Mucosa of stomach (tissue), 1 donor: ENCODE measurements around the gene DCTN4.
A peak's percentile ranks its signal among the peaks of the same experiment; 100 is the strongest.
"Not testable (repeated sequence)": the region's sequence is repeated elsewhere in the genome, so short reads cannot be mapped to it uniquely, and the experiment has no call there.

Experiments
- H3K27me3 ChIP-seq: one replicate; pipeline ENCODE4 v1.7.0; 2013; ENCODE audit warnings: mild to moderate bottlenecking, low read length; ENCODE audit not compliant: control insufficient read depth, insufficient read depth
- H3K36me3 ChIP-seq: one replicate; pipeline ENCODE4 v1.7.0; 2013; ENCODE audit warnings: low read length; ENCODE audit not compliant: control insufficient read depth, insufficient read depth
- H3K4me1 ChIP-seq: one replicate; pipeline ENCODE4 v1.7.0; 2013; ENCODE audit warnings: mild to moderate bottlenecking, low read length; ENCODE audit not compliant: control insufficient read depth, insufficient read depth
- H3K4me3 ChIP-seq: one replicate; pipeline ENCODE4 v1.7.0; 2013; ENCODE audit warnings: low read length
- H3K9ac ChIP-seq: one replicate; pipeline ENCODE4 v1.7.0; 2013; ENCODE audit warnings: mild to moderate bottlenecking, low read length, moderate library complexity
- H3K9me3 ChIP-seq: one replicate; pipeline ENCODE4 v1.7.0; 2013; ENCODE audit warnings: mild to moderate bottlenecking, low read length, moderate library complexity; ENCODE audit not compliant: control insufficient read depth
- donor health status: Pancreatic carcinoma.

The DCTN4 gene

GRCh38 chr5:150758531-150759333 is at the start of gene DCTN4:
TSS of gene DCTN4 (minus strand) at chr5:150759017. CDS start at chr5:150758993, 24 bp downstream.
- Histone ChIP-seq H3K36me3 (no peaks in the 10 kb centered on the region), H3K27me3 (no peaks in the 10 kb centered on the region), H3K4me3 (peak within 1 kb of the TSS; percentile 73), H3K9ac (peak within 1 kb of the TSS; percentile 92), H3K9me3 (no peaks in the 10 kb centered on the region), H3K4me1 (peaks cover 26% of the 10 kb centered on the region)

- Histone ChIP-seq H3K4me3 (no peak overlapping the region), H3K9ac (no peak overlapping the region), H3K36me3 (no peaks in the 10 kb centered on the region), H3K9me3 (no peaks in the 10 kb centered on the region), H3K27me3 (no peaks in the 10 kb centered on the region), H3K4me1 (no peaks in the 10 kb centered on the region)
Measured at GRCh38 chr5:150804388-150804787, 45.6 kb upstream of the DCTN4 start.

GRCh38 chr5:150801117-150801927 is 42.5 kb upstream of the DCTN4 start:
- no peaks in the 10 kb centered on the region for H3K36me3 ChIP-seq
- no peaks in the 10 kb centered on the region for H3K27me3 ChIP-seq
- no peak overlapping the region for H3K9ac ChIP-seq
- H3K9me3 ChIP-seq = no peaks in the 10 kb centered on the region
- no peaks in the 10 kb centered on the region for H3K4me1 ChIP-seq
- H3K4me3 ChIP-seq = peak overlapping the region; percentile 5

- Histone ChIP-seq H3K36me3 (no peaks in the 10 kb centered on the region), H3K9me3 (no peaks in the 10 kb centered on the region), H3K4me1 (no peaks in the 10 kb centered on the region), H3K9ac (no peak overlapping the region), H3K4me3 (no peak overlapping the region), H3K27me3 (no peaks in the 10 kb centered on the region)
Measured at GRCh38 chr5:150797384-150797783, 38.6 kb upstream of the DCTN4 start.

- no peaks in the 10 kb centered on the region for H3K36me3 ChIP-seq
- no peaks in the 10 kb centered on the region for H3K9me3 ChIP-seq
Measured at GRCh38 chr5:150794927-150795326, 36.1 kb upstream of the DCTN4 start.

DNA sequence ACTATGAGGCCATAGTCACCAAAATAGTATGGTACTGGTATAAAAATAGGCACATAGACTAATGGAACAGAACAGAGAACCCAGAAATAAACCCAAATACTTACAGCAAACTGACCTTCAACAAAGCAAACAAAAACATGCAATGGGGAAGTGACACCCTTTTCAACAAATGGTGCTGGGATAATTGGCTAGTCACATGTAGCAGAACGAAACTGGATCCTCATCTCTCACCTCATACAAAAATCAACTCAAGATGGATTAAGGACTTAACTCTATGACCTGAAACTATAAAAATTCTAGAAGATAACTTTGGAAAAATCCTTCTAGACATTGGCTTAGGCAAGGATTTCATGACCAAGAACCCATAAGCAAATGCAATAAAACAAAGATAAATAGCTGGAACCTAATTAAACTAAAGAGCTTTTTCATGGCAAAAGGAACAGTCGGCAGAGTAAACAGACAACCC is 34.6 kb upstream of the DCTN4 start:
- not testable (repeated sequence) for H3K27me3 ChIP-seq, H3K4me1 ChIP-seq, H3K9ac ChIP-seq, H3K36me3 ChIP-seq, H3K4me3 ChIP-seq, H3K9me3 ChIP-seq

More at GRCh38 chr5:150794927-150795326, 36.1 kb upstream of the DCTN4 start:
- no peak overlapping the region for H3K4me3 ChIP-seq
- H3K27me3 ChIP-seq = no peaks in the 10 kb centered on the region
- no peak overlapping the region for H3K9ac ChIP-seq
- no peaks in the 10 kb centered on the region for H3K4me1 ChIP-seq

GRCh38 chr5:150791536-150791935 is 32.7 kb upstream of the DCTN4 start:
- no peak overlapping the region for H3K4me3 ChIP-seq
- no peaks in the 10 kb centered on the region for H3K36me3 ChIP-seq
- H3K4me1 ChIP-seq = no peaks in the 10 kb centered on the region
- no peaks in the 10 kb centered on the region for H3K9me3 ChIP-seq
- no peaks in the 10 kb centered on the region for H3K27me3 ChIP-seq
- no peak overlapping the region for H3K9ac ChIP-seq

DNA sequence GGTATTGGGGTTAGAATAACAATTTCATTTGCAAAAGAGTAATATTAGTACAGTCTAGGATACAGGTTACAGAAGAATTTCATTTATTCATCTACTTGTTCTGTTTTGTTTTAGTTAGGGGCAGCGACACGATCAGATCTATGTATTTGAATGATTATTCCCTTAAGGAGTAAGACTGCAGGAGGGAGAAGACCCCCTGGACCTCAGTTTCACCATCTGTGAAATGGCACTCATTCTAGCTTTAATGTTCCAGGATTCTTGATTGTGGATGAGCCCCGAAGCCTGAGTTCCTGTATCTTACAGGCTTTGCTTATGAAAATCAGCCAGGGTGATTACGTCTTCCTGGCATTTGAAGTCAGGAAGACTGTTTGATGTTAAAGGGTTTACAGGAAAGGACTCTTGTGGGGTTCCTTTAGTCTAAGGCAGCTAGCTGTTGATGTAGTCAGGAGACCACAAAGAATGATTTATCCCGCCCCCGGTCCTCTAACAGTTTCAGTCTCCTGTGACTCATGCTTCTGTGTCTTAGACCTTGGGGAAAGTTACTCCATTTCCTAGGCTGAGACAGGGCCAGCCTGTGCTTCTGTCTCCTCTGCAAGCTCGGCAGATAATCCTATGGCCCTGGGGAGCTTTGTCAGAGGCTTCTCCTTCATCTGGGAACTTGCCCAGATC is 31.3 kb upstream of the DCTN4 start:
- Histone ChIP-seq H3K4me1 (no peaks in the 10 kb centered on the region), H3K36me3 (no peaks in the 10 kb centered on the region), H3K27me3 (no peaks in the 10 kb centered on the region), H3K9me3 (no peaks in the 10 kb centered on the region), H3K9ac (no peak overlapping the region), H3K4me3 (no peak overlapping the region)

DNA sequence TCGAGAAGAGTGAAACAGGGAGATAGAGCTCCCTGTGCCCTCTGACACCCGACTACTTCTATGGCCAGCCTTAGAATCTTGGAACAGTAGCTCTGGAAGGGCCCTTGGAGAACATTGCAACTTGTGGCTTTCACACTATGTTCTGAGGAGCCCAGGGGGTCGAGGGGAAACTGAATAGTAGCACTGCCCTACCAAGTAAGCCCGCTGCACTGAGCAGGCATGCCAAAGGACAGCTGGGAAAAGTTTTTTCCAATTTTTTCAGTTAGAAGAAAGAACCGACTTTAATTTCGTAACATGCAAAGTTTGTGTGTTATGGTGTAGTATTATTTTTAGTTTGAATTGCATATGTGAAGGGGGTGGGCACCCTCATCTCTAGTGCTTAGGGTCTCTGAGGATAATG is 30.6 kb upstream of the DCTN4 start:
- H3K27me3 ChIP-seq = no peaks in the 10 kb centered on the region
- H3K4me3 ChIP-seq = no peak overlapping the region
- H3K9me3 ChIP-seq = no peaks in the 10 kb centered on the region
- H3K4me1 ChIP-seq = no peaks in the 10 kb centered on the region
- H3K9ac ChIP-seq = no peak overlapping the region
- H3K36me3 ChIP-seq = no peaks in the 10 kb centered on the region

- H3K9me3 ChIP-seq = no peaks in the 10 kb centered on the region
- no peaks in the 10 kb centered on the region for H3K27me3 ChIP-seq
- no peaks in the 10 kb centered on the region for H3K36me3 ChIP-seq
- no peaks in the 10 kb centered on the region for H3K4me1 ChIP-seq
- H3K4me3 ChIP-seq = no peak overlapping the region
- no peak overlapping the region for H3K9ac ChIP-seq
Measured at GRCh38 chr5:150788977-150789376, 30.2 kb upstream of the DCTN4 start.

DNA sequence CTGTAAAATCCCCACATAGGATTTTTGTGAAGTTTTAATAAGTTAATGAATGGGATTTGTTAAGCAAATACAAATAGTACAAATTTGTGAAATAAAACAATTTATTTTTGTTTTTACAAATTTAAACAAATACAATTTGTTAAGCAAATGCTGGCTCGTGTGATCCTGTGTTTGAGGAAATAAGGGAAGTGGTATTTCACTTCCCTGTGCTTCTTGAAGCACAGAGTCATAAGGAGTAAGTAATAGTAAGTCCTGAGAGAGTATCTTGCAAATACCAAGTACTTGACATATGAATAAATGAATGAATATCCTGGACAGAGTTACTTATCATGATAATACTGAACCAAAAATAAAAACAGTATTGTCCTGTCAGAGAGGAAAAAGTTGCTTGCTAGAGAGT is 28.8 kb upstream of the DCTN4 start:
- H3K4me1 ChIP-seq = peaks cover 8% of the 10 kb centered on the region
- H3K9ac ChIP-seq = no peak overlapping the region
- H3K9me3 ChIP-seq = no peaks in the 10 kb centered on the region
- no peaks in the 10 kb centered on the region for H3K36me3 ChIP-seq
- no peak overlapping the region for H3K4me3 ChIP-seq
- no peaks in the 10 kb centered on the region for H3K27me3 ChIP-seq

DNA sequence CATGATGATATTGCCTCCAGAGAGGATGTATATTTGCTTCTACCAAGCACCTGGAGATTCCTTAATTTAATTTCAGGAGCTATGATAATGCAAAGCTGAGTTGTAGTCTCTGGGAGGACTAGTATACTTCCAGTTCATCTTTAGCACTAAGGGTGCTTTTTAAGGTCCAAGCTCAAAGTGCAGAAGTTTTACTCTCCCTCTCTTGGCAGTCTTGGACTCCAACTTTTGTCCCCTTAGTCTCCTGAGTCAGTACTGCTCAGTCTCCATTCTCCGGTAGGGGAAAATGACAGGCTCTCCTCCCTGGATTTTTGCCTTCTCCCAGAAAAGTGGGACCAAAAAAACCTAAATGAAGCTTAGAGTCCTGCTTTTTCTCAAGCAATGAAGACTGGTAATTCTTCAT is 28.1 kb upstream of the DCTN4 start:
- H3K27me3 ChIP-seq = no peaks in the 10 kb centered on the region
- H3K9ac ChIP-seq = no peak overlapping the region
- no peaks in the 10 kb centered on the region for H3K9me3 ChIP-seq
- H3K36me3 ChIP-seq = no peaks in the 10 kb centered on the region
- H3K4me1 ChIP-seq = peaks cover 10% of the 10 kb centered on the region
- no peak overlapping the region for H3K4me3 ChIP-seq
